ENCODE data around the gene CLDN20. TPM values are rescaled to one million over a fixed set of nuclear protein-coding genes. Genes with fewer than 3 reads are reported as not detected.

The CLDN20 gene
- total and polyA plus RNA-seq, 2 donors (not counting 3 experiments of a cell fraction or from before 2014, with no cell fraction given): not detected

- Histone ChIP-seq H3K27ac (ENCODE audit: insufficient read depth, low read depth, low read length) (no peak overlapping the region), H3K4me3 (replicated peaks in 1 of 3; ENCODE audit: insufficient read depth in 1 of 3, low read depth in 1 of 3, low read length in 3 of 3) (no peak overlapping the region), H3K9me3 (replicated peaks; ENCODE audit: control insufficient read depth, insufficient read depth, low read length) (no peaks in the 10 kb centered on the region), H2AFZ (ENCODE audit: low read depth, low read length) (no peak overlapping the region), H4K20me1 (replicated peaks; ENCODE audit: control insufficient read depth, extremely low read depth, insufficient read depth, low read length) (no peaks in the 10 kb centered on the region), H3K4me1 (ENCODE audit: control insufficient read depth, extremely low read depth, insufficient read depth, low read length) (peaks cover 5% of the 10 kb centered on the region), H3K79me2 (ENCODE audit: control insufficient read depth, insufficient read depth, low read length) (peaks cover 7% of the 10 kb centered on the region), H3K27me3 (ENCODE audit: control insufficient read depth in 2 of 2, insufficient read depth in 2 of 2, low read length in 2 of 2) (no peaks in the 10 kb centered on the region), H3K36me3 (ENCODE audit: control insufficient read depth in 2 of 2, extremely low read depth in 1 of 2, insufficient read depth in 2 of 2, low read length in 2 of 2) (peaks cover 4 to 10% of the 10 kb centered on the region in 2 experiments), H3K9ac (replicated peaks; ENCODE audit: extremely low read depth, insufficient read depth, low read length) (no peak overlapping the region), H3K9me1 (replicated peaks; ENCODE audit: control insufficient read depth, extremely low read depth, insufficient read depth, low read length) (no peaks in the 10 kb centered on the region), H3K4me2 (ENCODE audit: insufficient read depth, low read length) (no peak overlapping the region)
- dilution Hi-C loops (cut with MboI; ENCODE audit: extremely low pct_ligation_motif_present, low sequenced_read_pairs): no loop called here
- no peak for FAIRE-seq
- intact Hi-C loops (cut with micrococcal nuclease): no loop called here
- CTCF ChIA-PET: interaction anchor here (1.0 to 1.6 kb wide), 3 partner anchors 9 to 115 kb away, joined by 3 to 4 read pairs (median 3); no protein-coding TSS in a partner anchor
- DNase-seq (ENCODE audit: low read depth, low spot score): no peak
- POLR2A ChIA-PET: no interaction called here
- TF ChIP-seq GATA2 (IDR thresholded peaks at IDR 0.05; ENCODE audit: insufficient read depth, insufficient read length, low read depth, low read length): no peak
- no peak for TF ChIP-seq JUN (IDR thresholded peaks at IDR 0.05; ENCODE audit: borderline replicate concordance, insufficient read depth, insufficient read length, low read depth)
- no peak for TF ChIP-seq POLR2A (IDR thresholded peaks at IDR 0.05; ENCODE audit: low read depth, low read length)
- TF ChIP-seq MYC (IDR thresholded peaks at IDR 0.05; ENCODE audit: low read depth, low read length): no peak
- TF ChIP-seq EZH2 (IDR thresholded peaks at IDR 0.05; ENCODE audit: borderline replicate concordance, low read depth, low read length, severe bottlenecking): no peak
- TF ChIP-seq CTCF (IDR thresholded peaks at IDR 0.05; ENCODE audit: extremely low read depth in 1 of 2, insufficient read depth in 1 of 2, low read depth in 1 of 2, low read length in 2 of 2): no peak
- TF ChIP-seq MAX (IDR thresholded peaks at IDR 0.05; ENCODE audit: insufficient read depth, insufficient read length): no peak
- TF ChIP-seq FOS (IDR thresholded peaks at IDR 0.05; ENCODE audit: borderline replicate concordance, insufficient read depth, low read length): no peak
- no peak for TF ChIP-seq POLR2AphosphoS5 (IDR thresholded peaks at IDR 0.05; ENCODE audit: insufficient read depth, low read depth, low read length)
- BruUV-seq (replicated peaks): no TSS peak
These were observed 28.9 kb downstream of the CLDN20 start for GRCh38 chr6:155292711-155293110.

All from endothelial cell of umbilical vein (primary cell).